GM19372 (cell line): ENCODE measurements around the gene POFUT1.
"Not testable (repeated sequence)": the region's sequence is repeated elsewhere in the genome, so short reads cannot be mapped to it uniquely, and the experiment has no call there.

Experiments
- ATAC-seq: cut with Tn5 transposase; IDR thresholded peaks from one replicate; pipeline ENCODE4 v1.9.1; 2021; ENCODE audit warnings: mild to moderate bottlenecking, low read depth, moderate library complexity; ENCODE audit not compliant: unreplicated experiment

Gene POFUT1

GRCh38 chr20:32207626-32208498 is at the start of gene POFUT1, which contains the start of gene PLAGL2:
Gene POFUT1 (plus strand): TSS chr20:32207880. CDS start chr20:32207942, 62 bp downstream.
Gene PLAGL2 (minus strand): TSS chr20:32207743. CDS start chr20:32202178, 5,565 bp downstream.
- ATAC-seq: peak; percentile 91

- no peak for ATAC-seq
Measured at GRCh38 chr20:32158351-32158750, 49.3 kb upstream of the POFUT1 start.

GRCh38 chr20:32158943-32159660 is 48.6 kb upstream of the POFUT1 start:
- no peak for ATAC-seq

- no peak for ATAC-seq
Measured at GRCh38 chr20:32159766-32160221, 47.9 kb upstream of the POFUT1 start.

GRCh38 chr20:32160341-32160740 is 47.3 kb upstream of the POFUT1 start:
- ATAC-seq: no peak

- no peak for ATAC-seq
Measured at GRCh38 chr20:32162351-32162750, 45.3 kb upstream of the POFUT1 start.

GRCh38 chr20:32163951-32164350 is 43.7 kb upstream of the POFUT1 start:
- no peak for ATAC-seq

- ATAC-seq: no peak
Measured at GRCh38 chr20:32164984-32165735, 42.5 kb upstream of the POFUT1 start.

- no peak for ATAC-seq
Measured at GRCh38 chr20:32165836-32166545, 41.7 kb upstream of the POFUT1 start.

- no peak for ATAC-seq
Measured at GRCh38 chr20:32167552-32167951, 40.1 kb upstream of the POFUT1 start.

GRCh38 chr20:32168184-32168910 is 39.3 kb upstream of the POFUT1 start:
- no peak for ATAC-seq

GRCh38 chr20:32177696-32178095 is 30.0 kb upstream of the POFUT1 start:
- not testable (repeated sequence) for ATAC-seq

GRCh38 chr20:32179515-32179914 is 28.2 kb upstream of the POFUT1 start:
- no peak for ATAC-seq

- ATAC-seq: no peak
Measured at GRCh38 chr20:32179934-32180333, 27.7 kb upstream of the POFUT1 start.

- no peak for ATAC-seq
Measured at GRCh38 chr20:32181606-32182005, 26.1 kb upstream of the POFUT1 start.

- no peak for ATAC-seq
Measured at GRCh38 chr20:32183947-32184635, 23.6 kb upstream of the POFUT1 start.

- no peak for ATAC-seq
Measured at GRCh38 chr20:32184961-32185603, 22.6 kb upstream of the POFUT1 start.

GRCh38 chr20:32186506-32186905 is 21.2 kb upstream of the POFUT1 start:
- no peak for ATAC-seq
